ENCODE data around the gene TTLL12.

DNA sequence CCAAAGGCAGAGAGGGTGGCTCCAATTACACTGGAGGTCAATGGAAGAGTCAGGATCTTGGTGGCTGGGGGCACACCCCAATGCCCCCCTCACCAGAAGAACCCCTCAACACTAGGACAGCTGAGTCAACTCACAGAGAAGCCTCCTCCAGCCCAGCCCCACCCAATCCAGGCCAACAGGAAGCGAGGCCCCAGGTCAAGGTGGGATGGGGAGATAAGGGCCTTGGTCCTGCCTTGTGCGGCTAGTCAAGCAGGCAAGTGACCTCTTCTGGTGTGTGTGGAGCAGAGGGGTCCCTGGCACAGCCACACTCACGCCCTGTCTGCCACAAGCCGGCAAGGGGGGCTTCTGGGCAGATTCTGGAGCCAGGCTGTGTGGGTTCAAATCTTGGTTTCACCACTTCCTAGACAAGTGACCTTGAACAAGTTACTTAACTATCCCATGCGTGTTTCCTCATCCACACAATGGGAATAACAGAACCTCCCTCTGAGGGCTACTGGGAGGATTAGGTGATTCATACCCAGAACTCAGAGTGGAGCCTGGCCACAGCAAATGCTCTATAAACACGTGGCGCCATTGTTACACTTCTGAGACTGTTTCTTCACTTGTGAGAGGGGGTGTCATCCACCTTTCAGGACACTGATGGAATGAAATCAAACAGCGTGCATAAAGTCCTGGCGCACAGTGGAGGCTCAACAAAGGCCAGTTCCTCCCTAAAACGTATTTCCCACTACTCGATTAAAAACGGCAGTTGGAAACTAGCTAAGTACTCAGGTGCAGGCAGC lies 3.2 kb downstream of the TTLL12 start:
- TF ChIP-seq, protein P1, sequence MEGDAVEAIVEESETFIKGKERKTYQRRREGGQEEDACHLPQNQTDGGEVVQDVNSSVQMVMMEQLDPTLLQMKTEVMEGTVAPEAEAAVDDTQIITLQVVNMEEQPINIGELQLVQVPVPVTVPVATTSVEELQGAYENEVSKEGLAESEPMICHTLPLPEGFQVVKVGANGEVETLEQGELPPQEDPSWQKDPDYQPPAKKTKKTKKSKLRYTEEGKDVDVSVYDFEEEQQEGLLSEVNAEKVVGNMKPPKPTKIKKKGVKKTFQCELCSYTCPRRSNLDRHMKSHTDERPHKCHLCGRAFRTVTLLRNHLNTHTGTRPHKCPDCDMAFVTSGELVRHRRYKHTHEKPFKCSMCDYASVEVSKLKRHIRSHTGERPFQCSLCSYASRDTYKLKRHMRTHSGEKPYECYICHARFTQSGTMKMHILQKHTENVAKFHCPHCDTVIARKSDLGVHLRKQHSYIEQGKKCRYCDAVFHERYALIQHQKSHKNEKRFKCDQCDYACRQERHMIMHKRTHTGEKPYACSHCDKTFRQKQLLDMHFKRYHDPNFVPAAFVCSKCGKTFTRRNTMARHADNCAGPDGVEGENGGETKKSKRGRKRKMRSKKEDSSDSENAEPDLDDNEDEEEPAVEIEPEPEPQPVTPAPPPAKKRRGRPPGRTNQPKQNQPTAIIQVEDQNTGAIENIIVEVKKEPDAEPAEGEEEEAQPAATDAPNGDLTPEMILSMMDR (IDR thresholded peaks at IDR 0.05), result no peak
- TF ChIP-seq ZFX (IDR thresholded peaks at IDR 0.05; ENCODE audit: borderline replicate concordance), result no peak

Measured in 22Rv1 (cell line).